Ishikawa (cell line): Measurements from ENCODE around the gene RUNX1.

Experiments used
- CEBPB ChIP-seq: IDR thresholded peaks from 2 replicates; pipeline ENCODE4 v1.6.1; 2012
- MAX ChIP-seq: IDR thresholded peaks from 2 replicates; pipeline ENCODE4 v1.6.1; 2012
- RAD21 ChIP-seq: IDR thresholded peaks from 2 replicates; pipeline ENCODE4 v1.6.1; 2012; ENCODE audit warnings: low read depth

- TF ChIP-seq CEBPB, result no peak
- no peak for TF ChIP-seq RAD21
- no peak for TF ChIP-seq MAX
Observed at GRCh38 chr21:35057428-35057827, 8.3 kb upstream of the RUNX1 start.
